ENCODE measurements around the gene ANKRD10. TPM values are rescaled to one million over a fixed set of nuclear protein-coding genes. Genes with fewer than 3 reads are reported as not detected.

Gene ANKRD10
- total RNA-seq, 4 donors from 2014 or later = 89.6 to 120 (median 110) TPM

DNA sequence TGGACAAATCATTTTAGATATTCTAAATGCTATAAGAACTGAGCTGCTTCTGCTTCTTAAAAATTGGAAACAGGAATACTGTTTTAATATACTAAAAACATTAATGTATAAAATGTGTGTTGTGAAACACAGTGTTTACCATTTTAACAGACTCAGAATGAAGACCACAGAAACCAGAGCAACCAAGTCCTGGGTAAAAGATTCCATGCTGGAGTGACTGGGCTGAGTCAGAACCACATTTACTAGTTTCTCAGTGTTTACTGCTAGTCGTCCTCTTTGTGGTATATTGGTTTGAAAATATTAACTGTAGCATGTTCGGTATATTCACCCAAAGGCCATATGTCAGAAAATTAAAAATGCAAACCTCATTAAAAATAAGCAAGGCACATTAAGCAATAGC, 31.9 kb downstream of the ANKRD10 start:
- intact Hi-C loops (cut with DNase I) = no loop called here
- Histone ChIP-seq H3K4me3 (no peak overlapping the region), H3K27me3 (no peaks in the 10 kb centered on the region), H3K9me3 (no peaks in the 10 kb centered on the region), H3K4me1 (peaks cover 0 to 12% (median 7%) of the 10 kb centered on the region in 4 donors), H3K36me3 (peaks cover 0 to 12% (median 9%) of the 10 kb centered on the region in 4 donors), H3K27ac (replicated peaks in 1 of 4) (no peak overlapping the region)
- WGBS = 89% methylated on average over 2 of the region's 2 CpGs
- DNase-seq (ENCODE audit: extremely low spot score) = no peak
- no peak for TF ChIP-seq EP300 (IDR thresholded peaks at IDR 0.05)
- TF ChIP-seq POLR2A (IDR thresholded peaks at IDR 0.05; ENCODE audit: low read depth) = no peak
- TF ChIP-seq, protein P1, sequence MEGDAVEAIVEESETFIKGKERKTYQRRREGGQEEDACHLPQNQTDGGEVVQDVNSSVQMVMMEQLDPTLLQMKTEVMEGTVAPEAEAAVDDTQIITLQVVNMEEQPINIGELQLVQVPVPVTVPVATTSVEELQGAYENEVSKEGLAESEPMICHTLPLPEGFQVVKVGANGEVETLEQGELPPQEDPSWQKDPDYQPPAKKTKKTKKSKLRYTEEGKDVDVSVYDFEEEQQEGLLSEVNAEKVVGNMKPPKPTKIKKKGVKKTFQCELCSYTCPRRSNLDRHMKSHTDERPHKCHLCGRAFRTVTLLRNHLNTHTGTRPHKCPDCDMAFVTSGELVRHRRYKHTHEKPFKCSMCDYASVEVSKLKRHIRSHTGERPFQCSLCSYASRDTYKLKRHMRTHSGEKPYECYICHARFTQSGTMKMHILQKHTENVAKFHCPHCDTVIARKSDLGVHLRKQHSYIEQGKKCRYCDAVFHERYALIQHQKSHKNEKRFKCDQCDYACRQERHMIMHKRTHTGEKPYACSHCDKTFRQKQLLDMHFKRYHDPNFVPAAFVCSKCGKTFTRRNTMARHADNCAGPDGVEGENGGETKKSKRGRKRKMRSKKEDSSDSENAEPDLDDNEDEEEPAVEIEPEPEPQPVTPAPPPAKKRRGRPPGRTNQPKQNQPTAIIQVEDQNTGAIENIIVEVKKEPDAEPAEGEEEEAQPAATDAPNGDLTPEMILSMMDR (IDR thresholded peaks at IDR 0.05) = no peak

DNA sequence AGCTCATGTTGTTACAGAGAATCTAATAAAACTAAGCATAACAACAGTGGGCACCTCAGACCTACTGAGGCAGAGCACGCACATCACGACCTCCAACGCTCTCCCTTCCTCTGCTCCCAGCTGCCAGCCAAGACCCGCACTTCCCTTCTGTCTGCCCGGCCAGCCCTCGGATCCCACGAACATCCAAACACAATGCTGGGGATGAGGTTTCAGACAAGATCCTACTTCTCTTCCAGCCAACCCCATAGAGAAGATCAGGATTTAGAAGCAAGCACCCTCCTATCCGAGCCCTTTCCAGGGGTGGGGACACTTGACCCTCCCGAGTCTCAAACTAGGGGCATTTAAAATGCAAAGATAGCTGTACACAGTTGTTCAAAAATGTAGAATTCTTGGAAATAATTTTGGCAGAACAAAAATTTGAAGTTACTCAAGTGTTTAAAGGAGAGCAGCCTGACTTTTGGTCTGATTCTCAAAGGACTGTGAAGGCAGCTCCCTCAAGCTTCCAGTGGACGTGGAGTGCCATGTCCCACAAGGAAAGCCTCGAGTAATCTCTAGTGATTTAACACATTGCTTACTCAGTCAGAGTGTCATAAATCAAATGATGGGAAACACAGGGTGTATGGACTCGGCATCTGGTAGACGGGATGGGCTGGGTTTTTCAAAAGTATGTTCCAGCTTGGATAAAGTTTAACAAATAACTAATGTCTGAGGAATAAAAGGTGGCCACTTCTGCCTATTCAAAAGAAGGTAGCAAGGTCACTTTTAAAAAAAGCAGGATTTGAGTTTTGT, 32.8 kb downstream of the ANKRD10 start:
- no peak for TF ChIP-seq EP300 (IDR thresholded peaks at IDR 0.05)
- no peak for TF ChIP-seq POLR2AphosphoS5 (IDR thresholded peaks at IDR 0.05)
- TF ChIP-seq, protein P1 (IDR thresholded peaks at IDR 0.05) = no peak
- TF ChIP-seq POLR2A (IDR thresholded peaks at IDR 0.05; ENCODE audit: low read depth) = no peak
- 87% methylated on average over 13 of the region's 13 CpGs for WGBS
- Histone ChIP-seq H3K27me3 (no peaks in the 10 kb centered on the region), H3K36me3 (peaks cover 0 to 12% (median 9%) of the 10 kb centered on the region in 4 donors), H3K4me3 (no peak overlapping the region), H3K9me3 (no peaks in the 10 kb centered on the region), H3K27ac (replicated peaks in 1 of 4) (no peak overlapping the region), H3K4me1 (peaks cover 0 to 2% (median 0%) of the 10 kb centered on the region in 4 donors)
- intact Hi-C loops (cut with DNase I) = no loop called here
- DNase-seq (ENCODE audit: extremely low spot score) = no peak

DNA sequence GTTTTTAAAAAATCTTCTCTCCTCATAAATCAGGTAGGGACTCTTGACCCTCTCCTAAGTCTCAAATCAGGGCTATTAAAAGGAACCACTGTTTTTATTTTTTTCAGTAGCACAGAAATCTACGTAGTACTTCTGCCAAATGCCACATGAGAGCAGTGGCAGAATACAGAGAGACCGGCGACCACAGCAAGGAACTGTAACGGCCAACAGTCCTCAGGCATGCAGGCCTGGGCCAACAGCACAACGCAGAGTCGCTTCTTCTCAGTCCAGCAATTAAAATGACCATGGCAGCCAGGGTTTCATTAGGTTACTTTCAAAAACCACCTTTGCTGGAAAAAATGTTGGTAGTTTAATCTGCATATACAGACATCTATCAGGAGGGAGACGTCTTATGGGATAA, 34.2 kb downstream of the ANKRD10 start:
- no peak overlapping the region for H3K27ac ChIP-seq (replicated peaks in 1 of 4)
- intact Hi-C loops (cut with DNase I) = no loop called here
- no peaks in the 10 kb centered on the region for H3K9me3 ChIP-seq
- H3K4me1 ChIP-seq = no peaks in the 10 kb centered on the region
- peaks cover 0 to 12% (median 9%) of the 10 kb centered on the region in 4 donors for H3K36me3 ChIP-seq
- 82% methylated on average over 7 of the region's 7 CpGs for WGBS
- TF ChIP-seq POLR2AphosphoS5 (IDR thresholded peaks at IDR 0.05) = no peak
- TF ChIP-seq EP300 (IDR thresholded peaks at IDR 0.05) = no peak
- TF ChIP-seq, protein P1 (IDR thresholded peaks at IDR 0.05) = no peak
- no peak for TF ChIP-seq POLR2A (IDR thresholded peaks at IDR 0.05; ENCODE audit: low read depth)
- H3K4me3 ChIP-seq = no peak overlapping the region
- no peaks in the 10 kb centered on the region for H3K27me3 ChIP-seq
- DNase-seq (ENCODE audit: extremely low spot score) = no peak

DNA sequence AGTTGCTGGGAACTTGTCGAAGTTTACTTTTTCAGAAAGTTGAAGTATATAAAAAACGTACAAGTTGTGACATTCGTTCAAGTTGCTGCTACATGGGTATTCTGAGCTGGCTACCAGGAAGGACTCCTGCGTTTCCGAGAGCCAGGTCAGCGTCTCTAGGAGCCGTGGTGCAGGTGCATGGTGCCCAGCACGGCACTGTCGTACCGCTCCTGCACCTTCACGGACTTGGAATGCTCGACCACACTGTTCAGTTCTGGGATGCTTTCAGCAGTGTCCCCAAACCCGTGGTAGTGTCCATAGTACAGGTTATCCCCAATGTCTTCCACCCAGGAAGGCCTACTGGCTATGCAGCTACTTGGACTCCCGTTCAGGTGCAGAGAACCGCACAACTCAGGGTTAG, 35.4 kb downstream of the ANKRD10 start:
- TF ChIP-seq EP300 (IDR thresholded peaks at IDR 0.05) (no peak), POLR2A (IDR thresholded peaks at IDR 0.05; ENCODE audit: low read depth) (no peak), POLR2AphosphoS5 (IDR thresholded peaks at IDR 0.05) (no peak)
- TF ChIP-seq, protein P1 (IDR thresholded peaks at IDR 0.05) = no peak
- Histone ChIP-seq H3K27ac (replicated peaks in 1 of 4) (no peak overlapping the region), H3K27me3 (no peaks in the 10 kb centered on the region), H3K9me3 (no peaks in the 10 kb centered on the region), H3K36me3 (peaks cover 0 to 12% (median 9%) of the 10 kb centered on the region in 4 donors), H3K4me3 (no peak overlapping the region), H3K4me1 (peaks cover 6 to 10% (median 10%) of the 10 kb centered on the region in 4 donors)
- intact Hi-C loops (cut with DNase I) = no loop called here
- 96% methylated on average over 6 of the region's 15 CpGs for WGBS
- no peak for DNase-seq (ENCODE audit: extremely low spot score)
